Fibroblast of lung (primary cell): ENCODE measurements around the gene MAPK8.

Source experiments
- EZH2 ChIP-seq: IDR thresholded peaks from 2 replicates; pipeline ENCODE4 v1.5.1; 2012; ENCODE audit warnings: low read length, control low read depth, mild to moderate bottlenecking; ENCODE audit errors: missing control alignments
- TF ChIP-seq, protein P1 (sequence below), 2 donors: IDR thresholded peaks in 1 of 2; conservative IDR thresholded peaks in 1 of 2; 1 replicate in 1 of 2; 2 replicates in 1 of 2; pipeline ENCODE4 v1.5.1; 2011 to 2012; ENCODE audit warnings: low read length in 2 of 2, control low read depth in 1 of 2, inconsistent platforms in 1 of 2, low read depth in 1 of 2, mild to moderate bottlenecking in 1 of 2

DNA sequence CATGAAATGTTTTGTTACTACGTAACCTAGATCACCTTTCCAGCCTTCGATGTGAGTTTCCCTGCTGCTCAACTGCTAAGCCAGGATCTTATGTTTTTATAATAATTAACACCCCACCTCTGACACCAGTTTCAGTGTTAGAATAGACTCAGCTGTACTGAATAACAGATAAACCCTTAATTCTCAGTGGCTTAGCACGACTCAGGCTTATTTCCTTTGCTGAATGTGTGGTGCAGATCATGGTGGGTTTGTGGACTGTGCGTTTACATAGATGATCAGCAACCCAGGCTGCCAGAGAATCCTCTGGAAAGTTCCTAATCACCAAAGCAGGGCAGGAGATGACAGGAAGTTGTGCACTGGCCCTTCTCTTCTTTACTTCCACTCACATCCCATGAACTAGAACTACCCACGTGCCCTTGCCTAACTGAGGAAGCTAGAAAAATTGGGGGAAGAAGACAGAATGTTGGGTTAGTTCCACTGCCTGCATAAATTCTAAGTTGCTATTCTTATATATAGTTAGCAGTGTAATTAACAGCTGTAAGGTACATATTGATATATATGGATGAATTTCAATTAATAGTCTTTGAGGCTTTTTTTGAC, 111.8 kb downstream of the MAPK8 start:
- TF ChIP-seq, protein P1, sequence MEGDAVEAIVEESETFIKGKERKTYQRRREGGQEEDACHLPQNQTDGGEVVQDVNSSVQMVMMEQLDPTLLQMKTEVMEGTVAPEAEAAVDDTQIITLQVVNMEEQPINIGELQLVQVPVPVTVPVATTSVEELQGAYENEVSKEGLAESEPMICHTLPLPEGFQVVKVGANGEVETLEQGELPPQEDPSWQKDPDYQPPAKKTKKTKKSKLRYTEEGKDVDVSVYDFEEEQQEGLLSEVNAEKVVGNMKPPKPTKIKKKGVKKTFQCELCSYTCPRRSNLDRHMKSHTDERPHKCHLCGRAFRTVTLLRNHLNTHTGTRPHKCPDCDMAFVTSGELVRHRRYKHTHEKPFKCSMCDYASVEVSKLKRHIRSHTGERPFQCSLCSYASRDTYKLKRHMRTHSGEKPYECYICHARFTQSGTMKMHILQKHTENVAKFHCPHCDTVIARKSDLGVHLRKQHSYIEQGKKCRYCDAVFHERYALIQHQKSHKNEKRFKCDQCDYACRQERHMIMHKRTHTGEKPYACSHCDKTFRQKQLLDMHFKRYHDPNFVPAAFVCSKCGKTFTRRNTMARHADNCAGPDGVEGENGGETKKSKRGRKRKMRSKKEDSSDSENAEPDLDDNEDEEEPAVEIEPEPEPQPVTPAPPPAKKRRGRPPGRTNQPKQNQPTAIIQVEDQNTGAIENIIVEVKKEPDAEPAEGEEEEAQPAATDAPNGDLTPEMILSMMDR (conservative IDR thresholded peaks at IDR 0.05 in 1 of 2, IDR thresholded peaks at IDR 0.05 in 1 of 2; ENCODE audit: low read depth in 1 of 2, low read length in 2 of 2): no peak
- TF ChIP-seq EZH2: no peak
